ENCODE data around the gene ADAMTS9. TPM values are rescaled to one million over a fixed set of nuclear protein-coding genes. Genes with fewer than 3 reads are reported as not detected.

The ADAMTS9 gene
- total and polyA plus RNA-seq, 2 experiments from 2014 or later, result 0.31 to 0.81 TPM

GRCh38 chr3:64658001-64658400 lies 29.8 kb downstream of the ADAMTS9 start:
- Histone ChIP-seq H3K4me2 (no peak overlapping the region), H3K9me2 (ENCODE audit: insufficient read depth) (no peaks in the 10 kb centered on the region), H3K79me2 (replicated peaks; ENCODE audit: insufficient read depth) (no peaks in the 10 kb centered on the region), H3K27ac (ENCODE audit: low read depth) (no peak overlapping the region), H3K36me3 (ENCODE audit: insufficient read depth) (no peaks in the 10 kb centered on the region), H3K27me3 (ENCODE audit: insufficient read depth) (no peaks in the 10 kb centered on the region), H2AFZ (no peak overlapping the region), H4K20me1 (replicated peaks; ENCODE audit: insufficient read depth) (no peaks in the 10 kb centered on the region), H3K4me1 (ENCODE audit: insufficient read depth) (no peaks in the 10 kb centered on the region), H3F3A (replicated peaks; ENCODE audit: low read depth) (no peaks in the 10 kb centered on the region), H3K4me3 (no peak overlapping the region)
- H3K4me1 Mint-ChIP-seq, result no peaks in the 10 kb centered on the region; the same call in 1 of the 3 replicates
- DNase-seq (ENCODE audit: low spot score), result no peak
- H3K4me3 Mint-ChIP-seq, result no peak overlapping the region
- no peak overlapping the region for H3K27ac Mint-ChIP-seq
- no peaks in the 10 kb centered on the region for H3K36me3 Mint-ChIP-seq (ENCODE audit: low read depth)
- H3K27me3 Mint-ChIP-seq (ENCODE audit: insufficient read depth, low read depth, poor library complexity), result no peaks in the 10 kb centered on the region
- no peaks in the 10 kb centered on the region for H3K9me3 Mint-ChIP-seq
- TF ChIP-seq, protein P1, sequence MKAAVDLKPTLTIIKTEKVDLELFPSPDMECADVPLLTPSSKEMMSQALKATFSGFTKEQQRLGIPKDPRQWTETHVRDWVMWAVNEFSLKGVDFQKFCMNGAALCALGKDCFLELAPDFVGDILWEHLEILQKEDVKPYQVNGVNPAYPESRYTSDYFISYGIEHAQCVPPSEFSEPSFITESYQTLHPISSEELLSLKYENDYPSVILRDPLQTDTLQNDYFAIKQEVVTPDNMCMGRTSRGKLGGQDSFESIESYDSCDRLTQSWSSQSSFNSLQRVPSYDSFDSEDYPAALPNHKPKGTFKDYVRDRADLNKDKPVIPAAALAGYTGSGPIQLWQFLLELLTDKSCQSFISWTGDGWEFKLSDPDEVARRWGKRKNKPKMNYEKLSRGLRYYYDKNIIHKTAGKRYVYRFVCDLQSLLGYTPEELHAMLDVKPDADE (IDR thresholded peaks at IDR 0.05), result no peak
- TF ChIP-seq EZH2 (IDR thresholded peaks at IDR 0.05; ENCODE audit: low read depth, unreplicated experiment), result no peak
- TF ChIP-seq REST (IDR thresholded peaks at IDR 0.05; ENCODE audit: unreplicated experiment), result no peak
- no peak for TF ChIP-seq ZNF462 (CRISPR knock-in tag; IDR thresholded peaks at IDR 0.05)
- TF ChIP-seq CREB1 (CRISPR knock-in tag; IDR thresholded peaks at IDR 0.05; ENCODE audit: low read depth), result no peak
- no peak for TF ChIP-seq JUNB (IDR thresholded peaks at IDR 0.05; ENCODE audit: unreplicated experiment)
- TF ChIP-seq EZH2phosphoT487 (IDR thresholded peaks at IDR 0.05; ENCODE audit: unreplicated experiment), result no peak
- TF ChIP-seq POLR2AphosphoS5 (IDR thresholded peaks at IDR 0.05; ENCODE audit: low read depth), result no peak
- no peak for TF ChIP-seq STAT1 (IDR thresholded peaks at IDR 0.05; ENCODE audit: unreplicated experiment)
- TF ChIP-seq ZNF114 (CRISPR knock-in tag; IDR thresholded peaks at IDR 0.05), result no peak
- TF ChIP-seq, protein P2, sequence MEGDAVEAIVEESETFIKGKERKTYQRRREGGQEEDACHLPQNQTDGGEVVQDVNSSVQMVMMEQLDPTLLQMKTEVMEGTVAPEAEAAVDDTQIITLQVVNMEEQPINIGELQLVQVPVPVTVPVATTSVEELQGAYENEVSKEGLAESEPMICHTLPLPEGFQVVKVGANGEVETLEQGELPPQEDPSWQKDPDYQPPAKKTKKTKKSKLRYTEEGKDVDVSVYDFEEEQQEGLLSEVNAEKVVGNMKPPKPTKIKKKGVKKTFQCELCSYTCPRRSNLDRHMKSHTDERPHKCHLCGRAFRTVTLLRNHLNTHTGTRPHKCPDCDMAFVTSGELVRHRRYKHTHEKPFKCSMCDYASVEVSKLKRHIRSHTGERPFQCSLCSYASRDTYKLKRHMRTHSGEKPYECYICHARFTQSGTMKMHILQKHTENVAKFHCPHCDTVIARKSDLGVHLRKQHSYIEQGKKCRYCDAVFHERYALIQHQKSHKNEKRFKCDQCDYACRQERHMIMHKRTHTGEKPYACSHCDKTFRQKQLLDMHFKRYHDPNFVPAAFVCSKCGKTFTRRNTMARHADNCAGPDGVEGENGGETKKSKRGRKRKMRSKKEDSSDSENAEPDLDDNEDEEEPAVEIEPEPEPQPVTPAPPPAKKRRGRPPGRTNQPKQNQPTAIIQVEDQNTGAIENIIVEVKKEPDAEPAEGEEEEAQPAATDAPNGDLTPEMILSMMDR (conservative IDR thresholded peaks at IDR 0.05; ENCODE audit: low read depth in 2 of 2), result no peak
- TF ChIP-seq NANOG (IDR thresholded peaks at IDR 0.05; ENCODE audit: borderline replicate concordance), result no peak
- TF ChIP-seq ZNF331 (CRISPR knock-in tag; IDR thresholded peaks at IDR 0.05; ENCODE audit: low read depth), result no peak
- no peak for ATAC-seq
